Measurements from ENCODE around the gene NHSL2.
"Not testable (repeated sequence)": the region's sequence is repeated elsewhere in the genome, so short reads cannot be mapped to it uniquely, and the experiment has no call there.

Gene NHSL2

GRCh38 chrX:71910643-71910985 is at the start of gene NHSL2:
NHSL2 (plus strand) TSS chrX:71910845.
- DNase-seq (ENCODE audit: extremely low spot score), result peak; percentile 30
- TF ChIP-seq CTCF (IDR thresholded peaks at IDR 0.05; ENCODE audit: control extremely low read depth, extremely low read depth, low read depth, missing control alignments), result no peak
- ChIA-PET CTCF (no interaction called here), POLR2A (interaction anchor here (0.7 kb wide), 1 partner anchor 328 kb away, joined by 3 read pairs; the partner anchor contains the start of gene ERCC6L)

- DNase-seq (ENCODE audit: extremely low spot score), result no peak
- POLR2A ChIA-PET, result no interaction called here
- no peak for TF ChIP-seq CTCF (IDR thresholded peaks at IDR 0.05; ENCODE audit: control extremely low read depth, extremely low read depth, low read depth, missing control alignments)
- CTCF ChIA-PET, result no interaction called here
Observed at GRCh38 chrX:71867680-71868079, 43.0 kb upstream of the NHSL2 start.

GRCh38 chrX:71869566-71869965 is 41.1 kb upstream of the NHSL2 start:
- DNase-seq (ENCODE audit: extremely low spot score); POLR2A ChIA-PET; CTCF ChIA-PET: not testable (repeated sequence)

- no peak for TF ChIP-seq CTCF (IDR thresholded peaks at IDR 0.05; ENCODE audit: control extremely low read depth, extremely low read depth, low read depth, missing control alignments)
- ChIA-PET CTCF (no interaction called here), POLR2A (no interaction called here)
- DNase-seq (ENCODE audit: extremely low spot score), result no peak
Observed at GRCh38 chrX:71870208-71871098, 40.2 kb upstream of the NHSL2 start.

GRCh38 chrX:71871367-71871766 is 39.3 kb upstream of the NHSL2 start:
- no peak for TF ChIP-seq CTCF (IDR thresholded peaks at IDR 0.05; ENCODE audit: control extremely low read depth, extremely low read depth, low read depth, missing control alignments)
- no peak for DNase-seq (ENCODE audit: extremely low spot score)
- CTCF ChIA-PET, result no interaction called here
- POLR2A ChIA-PET, result no interaction called here

- POLR2A ChIA-PET, result no interaction called here
- CTCF ChIA-PET, result no interaction called here
- no peak for DNase-seq (ENCODE audit: extremely low spot score)
- TF ChIP-seq CTCF (IDR thresholded peaks at IDR 0.05; ENCODE audit: control extremely low read depth, extremely low read depth, low read depth, missing control alignments), result no peak
Observed at GRCh38 chrX:71872542-71873458, 37.8 kb upstream of the NHSL2 start.

GRCh38 chrX:71873459-71873833 is 37.2 kb upstream of the NHSL2 start:
- POLR2A ChIA-PET, result no interaction called here
- no peak for DNase-seq (ENCODE audit: extremely low spot score)
- no peak for TF ChIP-seq CTCF (IDR thresholded peaks at IDR 0.05; ENCODE audit: control extremely low read depth, extremely low read depth, low read depth, missing control alignments)
- CTCF ChIA-PET, result no interaction called here

DNA sequence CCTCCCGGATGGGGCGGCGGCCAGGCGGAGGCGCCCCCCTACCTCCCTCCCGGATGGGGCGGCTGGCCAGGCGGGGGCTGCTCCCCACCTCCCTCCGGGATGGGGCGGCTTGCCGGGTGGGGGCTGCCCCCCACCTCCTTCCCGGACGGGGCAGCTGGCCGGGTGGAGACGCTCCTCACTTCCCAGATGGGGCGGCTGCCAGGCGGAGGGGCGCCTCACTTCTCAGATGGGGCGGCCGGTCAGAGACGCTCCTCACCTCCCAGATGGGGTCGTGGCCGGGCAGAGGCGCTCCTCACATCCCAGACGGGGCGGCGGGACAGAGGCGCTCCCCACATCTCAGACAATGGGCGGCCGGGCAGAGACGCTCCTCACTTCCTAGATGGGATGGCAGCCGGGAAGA is 33.8 kb upstream of the NHSL2 start:
- DNase-seq (ENCODE audit: extremely low spot score); CTCF ChIA-PET; POLR2A ChIA-PET: not testable (repeated sequence)

All from GM10248 (cell line).